K562 (cell line): Measurements from ENCODE around the gene CEP44. TPM values are rescaled to one million over a fixed set of nuclear protein-coding genes. Genes with fewer than 3 reads are reported as not detected.

Experiments used
- ATAC-seq: fragments of 200-7000 bp; cut with Tn5 transposase; 3 replicates; pipeline ENCODE4 v1.9.1; 2020; ENCODE audit warnings: moderate library complexity
- BruUV-seq: library from RNA; stranded (reverse); fragments of 400-500 nt; replicated peaks from 2 replicates; lab custom pipeline; 2021; lab: Mats Ljungman, UMichigan
- CTCF ChIA-PET: fragments of 300-600 bp; formaldehyde crosslinking; extraction: SDS; loops from one replicate; lab custom pipeline; 2021; ENCODE audit warnings: low intra/inter-chr PET ratio; lab: Yijun Ruan, JAX
- POLR2A ChIA-PET: fragments of 300-600, 350-650 bp; sonication (Branson Sonifier 250); formaldehyde crosslinking; extraction: SDS; loops from one replicate; lab custom pipeline; 2021; ENCODE audit warnings: antibody characterized with exemption, inconsistent platforms; lab: Yijun Ruan, JAX
- DNase-seq, 4 experiments: peaks; one replicate each; pipeline versions ENCODE4 v3.0.0 to v3.0.0-alpha.2; 2011 to 2018; ENCODE audit warnings: low spot score in 3 of 4, mixed read lengths in 3 of 4; ENCODE audit errors: extremely low read depth in 1 of 4
- FAIRE-seq: peaks from 2 replicates; lab custom pipeline; 2011; peaks lifted over from hg19 to GRCh38; lab: Jason Lieb, UNC
- H2AFZ ChIP-seq: 2 replicates; pipeline ENCODE4 v1.6.0; 2011; ENCODE audit warnings: low read depth, low read length, control low read depth, inconsistent platforms
- H3K27ac ChIP-seq: fragments of 200-600 bp; 3 replicates; pipeline ENCODE4 v1.8.0; 2011; ENCODE audit warnings: low read depth, mild to moderate bottlenecking, control low read depth, inconsistent platforms, low read length, moderate library complexity, mixed read lengths; ENCODE audit errors: extremely low read depth
- H3K27me3 ChIP-seq, 2 experiments: fragments of 300-600 bp in 1 of 2; 2 replicates in 1 of 2; 3 replicates in 1 of 2; pipeline versions ENCODE4 v1.6.0 to v1.8.0; 2011; ENCODE audit warnings: inconsistent platforms in 2 of 2, low read length in 2 of 2, mild to moderate bottlenecking in 1 of 2, mixed read lengths in 1 of 2, moderate library complexity in 1 of 2; ENCODE audit not compliant: control insufficient read depth in 2 of 2, insufficient read depth in 2 of 2
- H3K36me3 ChIP-seq: fragments of 300-600 bp; 3 replicates; pipeline ENCODE4 v1.8.0; 2011; ENCODE audit warnings: mild to moderate bottlenecking, low read length, inconsistent platforms; ENCODE audit not compliant: control insufficient read depth, insufficient read depth
- H3K4me1 ChIP-seq, 2 experiments: fragments of 200-600 bp in 1 of 2; replicated peaks in 1 of 2; 2 replicates in 1 of 2; 3 replicates in 1 of 2; pipeline versions ENCODE4 v1.5.1 to v1.8.0; 2011; ENCODE audit warnings: inconsistent platforms in 2 of 2, low read length in 2 of 2, mild to moderate bottlenecking in 1 of 2, mixed read lengths in 1 of 2, moderate library complexity in 1 of 2; ENCODE audit not compliant: control insufficient read depth in 2 of 2, insufficient read depth in 2 of 2
- H3K4me2 ChIP-seq: 2 replicates; pipeline ENCODE4 v1.6.1; 2011; ENCODE audit warnings: low read length, control low read depth, inconsistent platforms, mixed read lengths; ENCODE audit not compliant: insufficient read depth
- H3K4me3 ChIP-seq: fragments of 200-600 bp; sonication (generic), shearing (Covaris generic); 2 replicates; pipeline ENCODE4 v1.5.1; 2016; ENCODE audit warnings: control low read depth, inconsistent platforms
- H3K79me2 ChIP-seq: fragments of 200-600 bp; 3 replicates; pipeline ENCODE4 v1.8.0; 2011; ENCODE audit warnings: low read length, inconsistent platforms; ENCODE audit not compliant: control insufficient read depth, insufficient read depth
- H3K9ac ChIP-seq, 2 experiments: 2 replicates each; pipeline versions ENCODE4 v1.6.0 to v1.6.1; 2011; ENCODE audit warnings: low read depth in 2 of 2, low read length in 2 of 2, control low read depth in 1 of 2, inconsistent platforms in 1 of 2, mild to moderate bottlenecking in 1 of 2, mixed read lengths in 1 of 2; ENCODE audit not compliant: insufficient read depth in 1 of 2
- H3K9me1 ChIP-seq: one replicate; pipeline ENCODE4 v1.6.0; 2011; ENCODE audit warnings: inconsistent platforms, mild to moderate bottlenecking, low read length, moderate library complexity; ENCODE audit not compliant: control insufficient read depth, insufficient read depth
- H3K9me3 ChIP-seq: replicated peaks from 2 replicates; pipeline ENCODE4 v1.5.1; 2011; ENCODE audit warnings: low read depth, low read length, inconsistent platforms; ENCODE audit not compliant: control insufficient read depth, insufficient read depth
- H4K20me1 ChIP-seq: replicated peaks from 2 replicates; pipeline ENCODE4 v1.6.1; 2011; ENCODE audit warnings: low read length, inconsistent platforms, mixed read lengths; ENCODE audit not compliant: control insufficient read depth, insufficient read depth
- ATF4 ChIP-seq: fragments of 450-650 bp; formaldehyde crosslinking; IDR thresholded peaks from 2 replicates; pipeline ENCODE4 v1.4.0; 2022; ENCODE audit warnings: mild to moderate bottlenecking, moderate library complexity
- BCOR ChIP-seq: fragments of 450-650 bp; IDR thresholded peaks from 2 replicates; pipeline ENCODE4 v1.6.1; 2016
- ELF4 ChIP-seq: fragments of 450-650 bp; formaldehyde crosslinking; IDR thresholded peaks from 2 replicates; pipeline ENCODE4 v1.4.0; 2022; ENCODE audit warnings: missing genetic modification characterization
- GABPA ChIP-seq: fragments of 200-800 bp; sonication (Bioruptor generic); conservative IDR thresholded peaks from 2 replicates; pipeline ENCODE4 v1.6.1; 2016; ENCODE audit warnings: low read depth, missing genetic modification characterization, missing compliant biosample characterization
- NFXL1 ChIP-seq: fragments of 450-650 bp; formaldehyde crosslinking; IDR thresholded peaks from 2 replicates; pipeline ENCODE4 v1.4.0; 2021; ENCODE audit warnings: mild to moderate bottlenecking
- RBM17 ChIP-seq: fragments of 200-400 bp; formaldehyde crosslinking; IDR thresholded peaks from 2 replicates; pipeline ENCODE4 v1.6.1; 2017; ENCODE audit warnings: low read depth, mild to moderate bottlenecking, low read length, borderline replicate concordance
- SIN3A ChIP-seq, 2 experiments: fragments of 150-350 bp in 1 of 2; IDR thresholded peaks; 2 replicates each; pipeline ENCODE4 v1.6.1; 2011 to 2016; ENCODE audit warnings: borderline replicate concordance in 2 of 2, low read depth in 2 of 2, low read length in 2 of 2, mild to moderate bottlenecking in 2 of 2, moderate library complexity in 2 of 2; ENCODE audit not compliant: control insufficient read depth in 1 of 2
- TRIM24 ChIP-seq, 2 experiments: fragments of 450-650 bp; IDR thresholded peaks; 2 replicates each; pipeline ENCODE4 v1.6.1; 2016
- ZFPM2 ChIP-seq: fragments of 250-450 bp; sonication (Bioruptor Pico); IDR thresholded peaks from 2 replicates; pipeline ENCODE4 v1.5.1; 2022; ENCODE audit warnings: mild to moderate bottlenecking
- ZNF511 ChIP-seq: sonication (generic); formaldehyde crosslinking; IDR thresholded peaks from 2 replicates; pipeline ENCODE4 v1.8.0; 2022; ENCODE audit warnings: mild to moderate bottlenecking, missing genetic modification reagents
- ZNF707 ChIP-seq: fragments of 250-450 bp; sonication (Bioruptor Pico); conservative IDR thresholded peaks from 2 replicates; pipeline ENCODE4 v1.8.0; 2022; ENCODE audit warnings: inconsistent platforms, mild to moderate bottlenecking, moderate library complexity
- WGBS: fragments of 100-300 bp; shearing (Covaris generic); methylation state at CpG from one replicate; pipeline ENCODE4 v1.1.6; 2016; ENCODE audit warnings: low coverage, mixed read lengths; ENCODE audit not compliant: insufficient coverage; ENCODE audit errors: missing lambda C conversion rate; 5-methylcytosine and 5-hydroxymethylcytosine counted together
- in situ Hi-C: fragments of 300-500 bp; cut with MboI; formaldehyde crosslinking; loops from 4 replicates; pipeline ENCODE4 v1.15.0; 2018; ENCODE audit warnings: inconsistent platforms, mixed read lengths
- intact Hi-C: fragments of 100-400 bp; cut with micrococcal nuclease; formaldehyde crosslinking; loops from 2 replicates; pipeline ENCODE4 v1.14.2; 2022
- polyA plus RNA-seq, 8 experiments: library from polyadenylated mRNA; depleted of rRNA in 4 of 8; stranded (reverse) in 5 of 8; unstranded in 3 of 8; fragments of >200 nt; fragmentation: Nextera tagmentation in 2 of 8; fragmentation: Illumina TruSeq in 1 of 8; extraction: Ambion mirVana in 2 of 8; extraction: Trizol in 1 of 8; gene quantifications; 2 replicates each; pipeline versions ENCODE4 v1.2.1 to v1.2.3, GENCODE V29; 2011 to 2014; ENCODE audit warnings: inconsistent platforms in 1 of 8, missing spikeins in 1 of 8
- total RNA-seq, 7 experiments: library from RNA; depleted of rRNA in 6 of 7; stranded (reverse); fragments of >200 nt in 6 of 7; fragmentation: Illumina TruSeq in 2 of 7; extraction: Trizol in 2 of 7; gene quantifications; 2 replicates each; pipeline versions ENCODE4 v1.2.1 to v1.2.3, GENCODE V29; 2011 to 2021; ENCODE audit warnings: low replicate concordance in 1 of 7
- TF ChIP-seq, protein P1 (sequence below): IDR thresholded peaks from 2 replicates; pipeline ENCODE4 v1.6.1; 2011; ENCODE audit warnings: borderline replicate concordance, low read depth, mild to moderate bottlenecking, moderate library complexity, low read length; ENCODE audit not compliant: insufficient read depth, poor library complexity, severe bottlenecking
- TF ChIP-seq, protein P2 (sequence below): fragments of 450-650 bp; formaldehyde crosslinking; conservative IDR thresholded peaks from 2 replicates; pipeline ENCODE4 v1.4.0; 2022; ENCODE audit warnings: mild to moderate bottlenecking, missing genetic modification characterization
- TF ChIP-seq, protein P3 (sequence below): fragments of 250-450 bp; sonication (Bioruptor Pico); IDR thresholded peaks from 2 replicates; pipeline ENCODE4 v1.4.0; 2020; ENCODE audit warnings: mild to moderate bottlenecking, moderate library complexity, borderline replicate concordance

CEP44 gene
- total and polyA plus RNA-seq, 9 of the 15 experiments (the other 6 are each of a cell fraction or from before 2014, with no cell fraction given), result 19.6 to 45.0 (median 24.4) TPM

DNA sequence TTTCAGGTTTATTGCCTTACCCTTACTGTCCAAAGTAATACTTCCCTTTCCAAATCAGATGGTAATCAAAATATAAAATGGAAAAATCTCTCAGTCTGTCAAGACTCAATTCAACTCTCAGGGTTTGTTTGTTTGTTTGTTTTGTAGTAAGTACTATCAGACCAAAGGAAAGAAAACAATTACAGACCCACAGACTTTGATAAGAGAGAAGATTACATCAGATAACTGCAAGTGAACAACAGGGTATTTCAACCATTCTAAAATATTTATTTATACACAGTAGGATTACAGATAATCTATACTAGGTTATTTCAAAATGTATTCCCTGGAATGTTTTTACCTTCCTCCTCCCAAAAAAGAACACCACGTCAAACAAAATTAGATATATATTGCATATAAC is 29.1 kb upstream of the CEP44 start:
- WGBS, result 79% methylated on average over 1 of the region's 1 CpG
- Histone ChIP-seq H3K4me2 (no peak overlapping the region), H4K20me1 (no peaks in the 10 kb centered on the region), H2AFZ (no peak overlapping the region), H3K36me3 (peaks cover 5% of the 10 kb centered on the region; the same call in 1 of the 3 replicates), H3K4me3 (no peak overlapping the region), H3K9ac (no peak overlapping the region), H3K4me1 (peaks cover 0 to 3% of the 10 kb centered on the region in 2 experiments; a peak in 2 of 5 replicates), H3K9me1 (no peaks in the 10 kb centered on the region), H3K27me3 (no peaks in the 10 kb centered on the region), H3K9me3 (no peaks in the 10 kb centered on the region), H3K27ac (no peak overlapping the region), H3K79me2 (no peaks in the 10 kb centered on the region)
- POLR2A ChIA-PET, result no interaction called here
- CTCF ChIA-PET, result no interaction called here
- in situ Hi-C loops, result no loop called here
- BruUV-seq, result no TSS peak
- FAIRE-seq, result no peak
- no peak for DNase-seq
- intact Hi-C loops, result no loop called here
- no peak for ATAC-seq
- TF ChIP-seq ATF4 (CRISPR knock-in tag) (no peak), GABPA (tag) (no peak), RBM17 (no peak), TRIM24 (IDR thresholded peaks at IDR 0.05) (no peak), ELF4 (CRISPR knock-in tag) (no peak), BCOR (no peak), ZNF707 (CRISPR knock-in tag) (no peak), ZFPM2 (CRISPR knock-in tag) (no peak), NFXL1 (CRISPR knock-in tag) (no peak), ZNF511 (CRISPR knock-in tag) (no peak), SIN3A (IDR thresholded peaks at IDR 0.05; ENCODE audit: borderline replicate concordance in 2 of 2, control insufficient read depth in 1 of 2, low read depth in 2 of 2, low read length in 2 of 2) (no peak)
- TF ChIP-seq, protein P1, sequence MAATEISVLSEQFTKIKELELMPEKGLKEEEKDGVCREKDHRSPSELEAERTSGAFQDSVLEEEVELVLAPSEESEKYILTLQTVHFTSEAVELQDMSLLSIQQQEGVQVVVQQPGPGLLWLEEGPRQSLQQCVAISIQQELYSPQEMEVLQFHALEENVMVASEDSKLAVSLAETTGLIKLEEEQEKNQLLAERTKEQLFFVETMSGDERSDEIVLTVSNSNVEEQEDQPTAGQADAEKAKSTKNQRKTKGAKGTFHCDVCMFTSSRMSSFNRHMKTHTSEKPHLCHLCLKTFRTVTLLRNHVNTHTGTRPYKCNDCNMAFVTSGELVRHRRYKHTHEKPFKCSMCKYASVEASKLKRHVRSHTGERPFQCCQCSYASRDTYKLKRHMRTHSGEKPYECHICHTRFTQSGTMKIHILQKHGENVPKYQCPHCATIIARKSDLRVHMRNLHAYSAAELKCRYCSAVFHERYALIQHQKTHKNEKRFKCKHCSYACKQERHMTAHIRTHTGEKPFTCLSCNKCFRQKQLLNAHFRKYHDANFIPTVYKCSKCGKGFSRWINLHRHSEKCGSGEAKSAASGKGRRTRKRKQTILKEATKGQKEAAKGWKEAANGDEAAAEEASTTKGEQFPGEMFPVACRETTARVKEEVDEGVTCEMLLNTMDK, result no peak
- TF ChIP-seq, protein P2, sequence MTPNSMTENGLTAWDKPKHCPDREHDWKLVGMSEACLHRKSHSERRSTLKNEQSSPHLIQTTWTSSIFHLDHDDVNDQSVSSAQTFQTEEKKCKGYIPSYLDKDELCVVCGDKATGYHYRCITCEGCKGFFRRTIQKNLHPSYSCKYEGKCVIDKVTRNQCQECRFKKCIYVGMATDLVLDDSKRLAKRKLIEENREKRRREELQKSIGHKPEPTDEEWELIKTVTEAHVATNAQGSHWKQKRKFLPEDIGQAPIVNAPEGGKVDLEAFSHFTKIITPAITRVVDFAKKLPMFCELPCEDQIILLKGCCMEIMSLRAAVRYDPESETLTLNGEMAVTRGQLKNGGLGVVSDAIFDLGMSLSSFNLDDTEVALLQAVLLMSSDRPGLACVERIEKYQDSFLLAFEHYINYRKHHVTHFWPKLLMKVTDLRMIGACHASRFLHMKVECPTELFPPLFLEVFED (CRISPR knock-in tag), result no peak
- TF ChIP-seq, protein P3, sequence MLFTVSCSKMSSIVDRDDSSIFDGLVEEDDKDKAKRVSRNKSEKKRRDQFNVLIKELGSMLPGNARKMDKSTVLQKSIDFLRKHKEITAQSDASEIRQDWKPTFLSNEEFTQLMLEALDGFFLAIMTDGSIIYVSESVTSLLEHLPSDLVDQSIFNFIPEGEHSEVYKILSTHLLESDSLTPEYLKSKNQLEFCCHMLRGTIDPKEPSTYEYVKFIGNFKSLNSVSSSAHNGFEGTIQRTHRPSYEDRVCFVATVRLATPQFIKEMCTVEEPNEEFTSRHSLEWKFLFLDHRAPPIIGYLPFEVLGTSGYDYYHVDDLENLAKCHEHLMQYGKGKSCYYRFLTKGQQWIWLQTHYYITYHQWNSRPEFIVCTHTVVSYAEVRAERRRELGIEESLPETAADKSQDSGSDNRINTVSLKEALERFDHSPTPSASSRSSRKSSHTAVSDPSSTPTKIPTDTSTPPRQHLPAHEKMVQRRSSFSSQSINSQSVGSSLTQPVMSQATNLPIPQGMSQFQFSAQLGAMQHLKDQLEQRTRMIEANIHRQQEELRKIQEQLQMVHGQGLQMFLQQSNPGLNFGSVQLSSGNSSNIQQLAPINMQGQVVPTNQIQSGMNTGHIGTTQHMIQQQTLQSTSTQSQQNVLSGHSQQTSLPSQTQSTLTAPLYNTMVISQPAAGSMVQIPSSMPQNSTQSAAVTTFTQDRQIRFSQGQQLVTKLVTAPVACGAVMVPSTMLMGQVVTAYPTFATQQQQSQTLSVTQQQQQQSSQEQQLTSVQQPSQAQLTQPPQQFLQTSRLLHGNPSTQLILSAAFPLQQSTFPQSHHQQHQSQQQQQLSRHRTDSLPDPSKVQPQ (CRISPR knock-in tag), result no peak
